ENCODE results near the gene GPBP1L1. TPM values are rescaled to one million over a fixed set of nuclear protein-coding genes. Genes with fewer than 3 reads are reported as not detected.

GPBP1L1 gene
- total RNA-seq, 1 experiment from 2014 or later, result 110 TPM

DNA sequence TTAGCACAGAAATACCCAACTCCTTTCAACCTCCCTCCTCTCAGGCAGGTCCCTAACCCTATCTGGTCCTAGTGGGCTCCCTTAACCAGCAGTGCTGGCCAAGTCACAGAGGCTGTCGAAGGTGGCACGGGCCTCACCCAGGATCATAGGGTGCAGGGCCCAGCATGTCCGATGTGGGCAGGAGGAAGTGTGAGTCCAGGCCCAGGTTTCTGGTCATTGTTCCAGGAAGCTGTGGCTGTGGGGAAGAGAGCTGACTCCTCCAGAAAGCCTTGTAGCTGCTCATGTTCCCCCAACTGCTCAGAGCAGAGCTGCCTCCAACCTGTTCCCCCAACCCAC, 64.9 kb downstream of the GPBP1L1 start:
- ChIA-PET POLR2A (no interaction called here), CTCF (no interaction called here), RAD21 (ENCODE audit: low non-redundant PET in 1 of 2, low total read pairs in 2 of 2, uncharacterized antibody in 2 of 2, unreplicated experiment in 2 of 2) (no interaction called here)
- H3K9me3 ChIP-seq (ENCODE audit: control insufficient read depth in 1 of 2, insufficient read depth in 1 of 2, low read depth in 1 of 2, low read length in 2 of 2), result no peaks in the 10 kb centered on the region
- DNase-seq (ENCODE audit: low read depth, low spot score) (no peak), ATAC-seq (peak; percentile 12; the same call in 1 of the 2 replicates)
- H3K4me1 ChIP-seq (ENCODE audit: control insufficient read depth in 1 of 2, insufficient read depth in 2 of 2, low read length in 2 of 2), result no peaks in the 10 kb centered on the region
- H3K36me3 ChIP-seq (ENCODE audit: control insufficient read depth in 1 of 2, insufficient read depth in 2 of 2, low read length in 2 of 2), result peaks cover 17 to 25% of the 10 kb centered on the region in 2 experiments; a peak in 2 of 4 replicates
- H3K4me3 ChIP-seq (replicated peaks in 1 of 2; ENCODE audit: low read depth in 1 of 2, low read length in 2 of 2), result no peak overlapping the region
- peaks cover 5% of the 10 kb centered on the region; the same call in 1 of the 2 replicates for H4K20me1 ChIP-seq (ENCODE audit: insufficient read depth)
- TF ChIP-seq REST (IDR thresholded peaks at IDR 0.05; ENCODE audit: low read depth) (no peak), RAD21 (IDR thresholded peaks at IDR 0.05; ENCODE audit: low read depth) (no peak), EGR1 (IDR thresholded peaks at IDR 0.05; ENCODE audit: low read depth) (no peak), YY1 (IDR thresholded peaks at IDR 0.05; ENCODE audit: extremely low read depth, insufficient replicate concordance, low read depth, low read length) (no peak), CTCF (IDR thresholded peaks at IDR 0.05 in 2 of 3, conservative IDR thresholded peaks at IDR 0.05 in 1 of 3; ENCODE audit: borderline replicate concordance in 1 of 3, insufficient read depth in 1 of 3, low read depth in 2 of 3, low read length in 2 of 3) (no peak), SRF (IDR thresholded peaks at IDR 0.05; ENCODE audit: low read depth) (no peak), CEBPB (IDR thresholded peaks at IDR 0.05; ENCODE audit: low read depth) (no peak), CBX3 (IDR thresholded peaks at IDR 0.05; ENCODE audit: low read depth) (no peak), SP1 (IDR thresholded peaks at IDR 0.05; ENCODE audit: low read depth) (no peak), EZH2phosphoT487 (IDR thresholded peaks at IDR 0.05; ENCODE audit: borderline replicate concordance) (no peak), SIN3A (IDR thresholded peaks at IDR 0.05; ENCODE audit: low read depth) (no peak), ZFX (IDR thresholded peaks at IDR 0.05) (no peak), ELF1 (IDR thresholded peaks at IDR 0.05; ENCODE audit: borderline replicate concordance, low read depth) (no peak), JUND (IDR thresholded peaks at IDR 0.05) (no peak), FOSL1 (IDR thresholded peaks at IDR 0.05; ENCODE audit: low read depth) (no peak), POLR2AphosphoS5 (IDR thresholded peaks at IDR 0.05; ENCODE audit: low read depth, low read length) (no peak), ZBTB33 (IDR thresholded peaks at IDR 0.05; ENCODE audit: extremely low read depth, insufficient replicate concordance, low read length) (no peak), TCF7L2 (IDR thresholded peaks at IDR 0.05; ENCODE audit: borderline replicate concordance, extremely low read depth, insufficient read depth, insufficient read length) (no peak)
- TF ChIP-seq, protein P1, sequence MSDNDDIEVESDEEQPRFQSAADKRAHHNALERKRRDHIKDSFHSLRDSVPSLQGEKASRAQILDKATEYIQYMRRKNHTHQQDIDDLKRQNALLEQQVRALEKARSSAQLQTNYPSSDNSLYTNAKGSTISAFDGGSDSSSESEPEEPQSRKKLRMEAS (IDR thresholded peaks at IDR 0.05), result no peak
- TF ChIP-seq, protein P2, sequence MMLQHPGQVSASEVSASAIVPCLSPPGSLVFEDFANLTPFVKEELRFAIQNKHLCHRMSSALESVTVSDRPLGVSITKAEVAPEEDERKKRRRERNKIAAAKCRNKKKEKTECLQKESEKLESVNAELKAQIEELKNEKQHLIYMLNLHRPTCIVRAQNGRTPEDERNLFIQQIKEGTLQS (IDR thresholded peaks at IDR 0.05), result no peak
- no peaks in the 10 kb centered on the region for H3K27me3 ChIP-seq (ENCODE audit: insufficient read depth, low read length)
- intact Hi-C loops (cut with micrococcal nuclease), result no loop called here
- BruUV-seq (replicated peaks), result no TSS peak
- H3K79me2 ChIP-seq (ENCODE audit: insufficient read depth, low read length), result no peaks in the 10 kb centered on the region
- no peak overlapping the region for H3K4me2 ChIP-seq (ENCODE audit: low read length)
- no peak overlapping the region; the same call in 1 of the 2 replicates for H3K27ac ChIP-seq (ENCODE audit: low read depth, low read length)
- no peaks in the 10 kb centered on the region for H3K9me2 ChIP-seq (ENCODE audit: insufficient read depth)
- H2AFZ ChIP-seq (ENCODE audit: low read depth, low read length, poor library complexity, severe bottlenecking), result no peak overlapping the region
- H3K9ac ChIP-seq (ENCODE audit: low read length), result no peak overlapping the region

Measured in HCT116 (cell line).